Fibroblast of mammary gland (primary cell): ENCODE data around the gene AKAP7.
"Not testable (repeated sequence)": the region's sequence is repeated elsewhere in the genome, so short reads cannot be mapped to it uniquely, and the experiment has no call there.

ENCODE experiments used
- DNase-seq: peaks from one replicate; pipeline ENCODE4 v3.0.0-alpha.2; 2010; ENCODE audit warnings: low read depth
- H3K4me3 ChIP-seq: 2 replicates; pipeline ENCODE4 v1.5.1; 2011; ENCODE audit warnings: low read depth, mild to moderate bottlenecking, low read length, moderate library complexity; ENCODE audit not compliant: control insufficient read depth
- TF ChIP-seq, protein P1 (sequence below): conservative IDR thresholded peaks from 2 replicates; pipeline ENCODE4 v1.5.1; 2011; ENCODE audit warnings: low read depth, low read length, inconsistent platforms; ENCODE audit not compliant: control insufficient read depth, insufficient read depth

The AKAP7 gene

DNA sequence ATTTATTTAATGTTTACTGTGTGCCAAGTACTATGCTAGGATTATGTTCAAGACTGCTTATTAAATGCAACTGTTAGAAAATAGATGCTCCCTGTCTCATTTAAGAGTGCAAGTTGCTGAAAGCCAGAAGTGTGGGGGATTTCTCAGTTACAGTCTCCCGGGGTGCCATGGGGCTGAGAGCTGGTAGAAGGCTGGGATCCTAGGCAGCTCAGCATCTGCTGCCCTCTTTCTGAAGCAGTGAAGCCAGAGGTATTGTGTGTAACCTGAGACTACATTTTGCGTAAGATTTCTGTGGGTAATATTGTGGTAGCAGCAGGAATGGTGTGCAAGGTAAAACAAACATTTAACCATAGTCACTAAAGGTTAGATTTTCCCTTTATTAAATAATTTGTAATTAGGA, 120.6 kb downstream of the AKAP7 start:
- H3K4me3 ChIP-seq = no peak overlapping the region
- no peak for DNase-seq
- TF ChIP-seq, protein P1, sequence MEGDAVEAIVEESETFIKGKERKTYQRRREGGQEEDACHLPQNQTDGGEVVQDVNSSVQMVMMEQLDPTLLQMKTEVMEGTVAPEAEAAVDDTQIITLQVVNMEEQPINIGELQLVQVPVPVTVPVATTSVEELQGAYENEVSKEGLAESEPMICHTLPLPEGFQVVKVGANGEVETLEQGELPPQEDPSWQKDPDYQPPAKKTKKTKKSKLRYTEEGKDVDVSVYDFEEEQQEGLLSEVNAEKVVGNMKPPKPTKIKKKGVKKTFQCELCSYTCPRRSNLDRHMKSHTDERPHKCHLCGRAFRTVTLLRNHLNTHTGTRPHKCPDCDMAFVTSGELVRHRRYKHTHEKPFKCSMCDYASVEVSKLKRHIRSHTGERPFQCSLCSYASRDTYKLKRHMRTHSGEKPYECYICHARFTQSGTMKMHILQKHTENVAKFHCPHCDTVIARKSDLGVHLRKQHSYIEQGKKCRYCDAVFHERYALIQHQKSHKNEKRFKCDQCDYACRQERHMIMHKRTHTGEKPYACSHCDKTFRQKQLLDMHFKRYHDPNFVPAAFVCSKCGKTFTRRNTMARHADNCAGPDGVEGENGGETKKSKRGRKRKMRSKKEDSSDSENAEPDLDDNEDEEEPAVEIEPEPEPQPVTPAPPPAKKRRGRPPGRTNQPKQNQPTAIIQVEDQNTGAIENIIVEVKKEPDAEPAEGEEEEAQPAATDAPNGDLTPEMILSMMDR = no peak

DNA sequence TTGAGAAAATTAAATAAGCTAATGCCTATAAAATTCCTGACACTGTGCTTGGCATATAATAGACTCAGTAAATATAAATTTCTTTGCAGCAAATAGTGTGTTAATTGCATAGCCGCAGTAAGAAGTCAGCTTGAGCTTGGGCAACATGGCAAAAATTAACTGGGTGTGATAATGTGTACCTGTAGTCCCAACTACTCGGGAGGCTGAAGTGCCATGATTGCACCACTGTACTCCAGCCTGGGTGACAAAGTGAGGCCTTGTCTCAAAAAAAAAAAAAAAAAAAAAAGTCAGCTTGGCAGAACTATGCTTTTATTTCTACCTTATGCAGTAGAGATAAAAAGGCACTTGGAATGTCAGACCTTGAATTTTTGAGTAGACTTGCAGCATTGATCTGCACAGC, 121.8 kb downstream of the AKAP7 start:
- H3K4me3 ChIP-seq = no peak overlapping the region
- no peak for DNase-seq
- TF ChIP-seq, protein P1 = no peak

DNA sequence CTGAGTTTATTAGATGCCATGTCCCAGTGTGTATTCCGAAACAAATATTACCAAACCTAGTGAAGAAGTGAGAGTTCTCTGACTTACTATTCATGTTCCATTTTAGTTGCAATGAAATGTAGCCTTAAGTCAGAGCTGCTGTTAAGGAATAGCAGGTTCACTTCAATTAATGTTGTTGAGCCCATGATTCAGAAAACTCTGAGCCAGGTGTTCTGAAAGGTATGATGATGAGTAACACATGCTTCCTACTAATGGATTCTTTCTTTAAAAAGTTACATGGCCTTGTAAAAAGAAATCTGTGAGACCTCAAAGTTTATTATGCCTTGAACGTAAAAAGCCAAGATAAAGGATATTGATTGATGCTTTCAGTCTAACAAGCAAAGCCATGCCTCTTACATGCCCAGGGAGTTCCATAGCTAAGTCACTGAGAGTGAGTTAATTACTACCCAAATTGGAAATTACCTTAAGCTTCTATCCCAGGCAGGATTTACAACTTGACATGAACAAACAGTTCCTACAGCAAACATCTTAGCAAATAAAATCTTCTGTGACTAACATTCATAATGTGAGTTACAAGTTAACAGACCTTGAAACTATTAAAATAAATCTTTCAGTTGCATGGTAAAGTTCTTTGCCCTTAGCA, 122.9 kb downstream of the AKAP7 start:
- TF ChIP-seq, protein P1 = no peak
- no peak overlapping the region for H3K4me3 ChIP-seq
- DNase-seq = no peak

DNA sequence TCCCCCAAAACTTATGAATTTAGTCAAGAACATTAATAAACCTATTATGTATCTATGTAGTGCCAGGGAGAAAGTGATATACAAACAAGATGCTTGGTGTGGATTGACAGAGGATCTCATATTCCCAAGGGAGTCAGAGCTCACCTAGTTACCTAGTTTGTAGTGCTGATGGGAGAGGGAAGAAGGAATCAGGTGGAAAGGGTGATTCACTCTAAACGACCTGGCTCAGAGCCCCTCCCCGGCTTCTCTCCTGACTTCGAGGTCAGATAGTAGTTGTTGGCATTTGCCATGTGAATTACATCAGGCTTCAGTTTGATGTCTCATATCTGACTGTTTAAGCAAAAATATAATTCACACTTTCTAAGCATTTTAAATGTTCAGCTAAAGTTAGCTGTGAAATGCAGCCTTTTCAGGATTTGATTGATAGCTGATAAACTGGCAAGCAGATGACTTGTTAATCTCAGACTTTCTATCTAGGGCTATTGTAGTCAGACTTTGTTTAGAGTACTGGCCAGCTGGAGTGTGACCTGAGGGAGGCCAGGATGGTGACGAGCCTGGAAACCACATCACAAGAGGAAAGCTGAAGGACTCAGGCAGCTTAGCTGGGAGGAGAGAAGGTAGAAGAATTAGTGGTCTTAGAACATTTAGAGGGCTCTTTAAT, 123.7 kb downstream of the AKAP7 start:
- DNase-seq = no peak
- TF ChIP-seq, protein P1 = no peak
- no peak overlapping the region for H3K4me3 ChIP-seq

DNA sequence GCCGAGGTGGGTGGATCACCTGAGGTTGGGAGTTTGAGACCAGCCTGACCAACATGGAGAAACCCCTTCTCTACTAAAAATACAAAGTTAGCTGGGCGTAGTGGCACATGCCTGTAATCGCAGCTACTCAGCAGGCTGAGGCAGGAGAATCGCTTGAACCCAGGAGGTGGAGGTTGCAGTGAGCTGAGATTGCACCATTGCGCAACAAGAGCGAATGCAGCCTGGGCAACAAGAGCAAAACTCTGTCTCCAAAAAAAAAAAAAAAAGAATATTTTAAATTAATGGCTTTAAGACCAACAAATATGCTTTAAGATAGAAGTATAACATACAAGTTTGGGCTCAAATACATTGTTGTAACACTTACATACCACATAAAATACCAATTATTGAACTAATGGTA, 125.7 kb downstream of the AKAP7 start:
- DNase-seq, H3K4me3 ChIP-seq: not testable (repeated sequence)

DNA sequence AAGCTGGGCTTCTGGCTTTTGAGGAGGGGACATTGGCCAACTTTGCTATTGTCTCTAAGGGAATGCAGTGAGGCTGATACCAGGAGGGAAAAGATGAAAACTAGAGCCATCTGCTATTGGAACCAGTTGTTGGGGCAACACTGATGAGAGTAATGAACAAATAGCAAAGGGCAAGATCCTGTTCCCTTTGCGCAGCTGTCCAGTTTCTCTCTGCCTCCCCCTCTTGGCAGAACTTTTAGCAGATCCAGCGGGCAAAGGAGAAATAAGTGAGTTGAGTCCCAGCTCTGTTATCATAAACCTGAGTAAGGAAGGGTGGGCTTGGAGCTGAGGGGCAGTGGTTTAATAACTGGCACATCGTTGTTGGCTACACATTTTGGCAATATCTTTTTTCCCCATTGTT, 126.8 kb downstream of the AKAP7 start:
- no peak for DNase-seq
- no peak overlapping the region for H3K4me3 ChIP-seq
- TF ChIP-seq, protein P1 = no peak

DNA sequence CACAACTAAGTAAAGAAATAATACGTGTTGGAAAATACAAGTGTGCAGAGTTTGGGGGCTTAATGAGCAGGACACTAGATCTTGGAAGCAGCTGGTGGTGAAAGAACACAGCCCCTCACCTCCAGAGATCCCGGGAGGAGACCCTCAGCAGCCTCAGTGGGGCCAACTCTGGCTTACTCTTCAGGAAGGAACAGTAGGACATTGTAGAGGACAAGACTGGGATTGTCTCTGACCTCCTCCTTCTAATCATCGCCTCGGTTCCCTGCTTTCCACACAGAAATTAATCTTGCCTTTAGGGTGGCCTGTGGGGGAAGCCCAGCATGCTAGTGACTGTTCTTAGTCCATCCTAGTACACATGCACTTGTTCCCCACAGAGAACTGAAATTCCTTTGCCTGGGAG, 130.7 kb downstream of the AKAP7 start:
- TF ChIP-seq, protein P1 = no peak
- DNase-seq = no peak
- H3K4me3 ChIP-seq = no peak overlapping the region
